ENCODE measurements around the gene PIP5K1B. TPM values are rescaled to one million over a fixed set of nuclear protein-coding genes. Genes with fewer than 3 reads are reported as not detected.

The PIP5K1B gene
- total RNA-seq, 1 experiment from 2014 or later: not detected

DNA sequence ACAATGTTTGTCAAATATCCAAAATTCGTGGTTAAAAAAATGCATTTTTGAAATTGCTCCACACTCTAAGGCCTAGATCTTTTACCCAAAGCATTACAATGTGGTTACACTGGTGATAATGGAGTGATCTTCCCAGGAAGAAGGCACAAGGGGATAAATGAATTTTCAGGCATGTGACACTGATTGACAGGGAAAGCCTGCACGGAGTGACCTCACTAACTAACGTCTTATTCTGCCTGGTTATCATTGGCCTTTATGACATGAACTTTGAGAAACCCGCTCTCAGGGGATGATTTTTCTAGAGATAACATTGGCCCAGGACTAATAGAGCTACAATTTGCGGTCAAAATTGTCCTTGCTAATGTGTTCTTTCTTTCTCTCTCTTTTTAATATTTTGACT is 171.2 kb downstream of the PIP5K1B start:
- Histone ChIP-seq H2AFZ (ENCODE audit: low read length) (no peak overlapping the region), H3K27ac (ENCODE audit: low read length) (no peak overlapping the region), H3K4me3 (ENCODE audit: low read length) (no peak overlapping the region), H3K27me3 (ENCODE audit: low read length) (no peaks in the 10 kb centered on the region), H3K36me3 (ENCODE audit: insufficient read depth, low read length) (no peaks in the 10 kb centered on the region), H3K9me3 (ENCODE audit: low read length) (no peaks in the 10 kb centered on the region), H3K9me2 (replicated peaks; ENCODE audit: insufficient read depth, low read length) (no peaks in the 10 kb centered on the region), H3K4me2 (ENCODE audit: low read depth, low read length, poor library complexity, severe bottlenecking) (no peak overlapping the region), H4K20me1 (ENCODE audit: insufficient read depth, low read depth, low read length) (no peaks in the 10 kb centered on the region), H3K9ac (ENCODE audit: low read length) (no peak overlapping the region), H3K4me1 (ENCODE audit: low read length) (no peaks in the 10 kb centered on the region), H3K79me2 (ENCODE audit: low read length) (no peaks in the 10 kb centered on the region)
- DNase-seq: no peak

DNA sequence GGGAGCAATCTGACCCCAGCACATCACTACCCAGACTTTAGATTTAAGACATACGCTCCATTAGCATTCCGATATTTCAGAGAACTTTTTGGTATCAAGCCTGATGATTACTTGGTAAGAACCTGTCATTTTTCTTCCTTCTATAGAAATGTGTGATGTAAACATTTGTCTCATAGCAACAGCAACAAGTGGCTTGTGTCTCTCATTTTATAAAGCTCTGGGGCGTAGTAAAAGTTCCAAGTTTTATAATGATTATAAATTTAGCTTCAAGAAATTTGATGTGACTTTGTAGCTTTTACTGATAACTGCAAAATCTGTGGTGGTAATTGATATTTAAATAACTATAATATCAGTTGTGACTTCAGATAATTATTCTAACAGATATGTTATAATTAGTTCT is 171.6 kb downstream of the PIP5K1B start:
- H3K4me1 ChIP-seq (ENCODE audit: low read length): no peaks in the 10 kb centered on the region
- no peak overlapping the region for H3K4me3 ChIP-seq (ENCODE audit: low read length)
- H3K79me2 ChIP-seq (ENCODE audit: low read length): no peaks in the 10 kb centered on the region
- no peak overlapping the region for H2AFZ ChIP-seq (ENCODE audit: low read length)
- H3K36me3 ChIP-seq (ENCODE audit: insufficient read depth, low read length): no peaks in the 10 kb centered on the region
- DNase-seq: no peak
- no peaks in the 10 kb centered on the region for H3K27me3 ChIP-seq (ENCODE audit: low read length)
- no peaks in the 10 kb centered on the region for H4K20me1 ChIP-seq (ENCODE audit: insufficient read depth, low read depth, low read length)
- H3K9me2 ChIP-seq (replicated peaks; ENCODE audit: insufficient read depth, low read length): no peaks in the 10 kb centered on the region
- no peak overlapping the region for H3K27ac ChIP-seq (ENCODE audit: low read length)
- H3K4me2 ChIP-seq (ENCODE audit: low read depth, low read length, poor library complexity, severe bottlenecking): no peak overlapping the region
- no peak overlapping the region for H3K9ac ChIP-seq (ENCODE audit: low read length)
- H3K9me3 ChIP-seq (ENCODE audit: low read length): no peaks in the 10 kb centered on the region

DNA sequence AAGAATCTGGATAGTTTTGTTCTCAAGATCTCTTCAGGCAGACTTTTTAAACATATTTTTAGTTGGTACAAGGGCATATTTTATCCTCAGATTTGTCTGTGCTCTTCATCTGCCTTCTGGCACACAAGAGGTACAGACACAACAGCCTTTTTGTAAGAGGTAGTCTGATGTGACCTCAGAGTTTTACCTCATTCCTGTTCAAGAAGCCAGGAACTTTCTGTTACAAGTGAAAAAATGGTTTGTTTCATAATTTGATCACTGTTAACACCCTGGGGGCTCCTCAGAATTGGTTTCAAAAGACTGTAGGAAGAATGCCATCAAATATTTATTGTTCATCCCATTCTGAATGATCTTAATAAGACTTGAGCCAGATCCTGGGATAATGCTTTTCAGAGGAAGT is 172.2 kb downstream of the PIP5K1B start:
- no peak for DNase-seq
- no peaks in the 10 kb centered on the region for H3K4me1 ChIP-seq (ENCODE audit: low read length)
- no peak overlapping the region for H3K9ac ChIP-seq (ENCODE audit: low read length)
- no peak overlapping the region for H3K4me3 ChIP-seq (ENCODE audit: low read length)
- no peaks in the 10 kb centered on the region for H3K27me3 ChIP-seq (ENCODE audit: low read length)
- H3K36me3 ChIP-seq (ENCODE audit: insufficient read depth, low read length): no peaks in the 10 kb centered on the region
- H3K9me2 ChIP-seq (replicated peaks; ENCODE audit: insufficient read depth, low read length): no peaks in the 10 kb centered on the region
- no peak overlapping the region for H3K27ac ChIP-seq (ENCODE audit: low read length)
- H3K79me2 ChIP-seq (ENCODE audit: low read length): no peaks in the 10 kb centered on the region
- H2AFZ ChIP-seq (ENCODE audit: low read length): no peak overlapping the region
- H3K4me2 ChIP-seq (ENCODE audit: low read depth, low read length, poor library complexity, severe bottlenecking): no peak overlapping the region
- H4K20me1 ChIP-seq (ENCODE audit: insufficient read depth, low read depth, low read length): no peaks in the 10 kb centered on the region
- H3K9me3 ChIP-seq (ENCODE audit: low read length): no peaks in the 10 kb centered on the region

DNA sequence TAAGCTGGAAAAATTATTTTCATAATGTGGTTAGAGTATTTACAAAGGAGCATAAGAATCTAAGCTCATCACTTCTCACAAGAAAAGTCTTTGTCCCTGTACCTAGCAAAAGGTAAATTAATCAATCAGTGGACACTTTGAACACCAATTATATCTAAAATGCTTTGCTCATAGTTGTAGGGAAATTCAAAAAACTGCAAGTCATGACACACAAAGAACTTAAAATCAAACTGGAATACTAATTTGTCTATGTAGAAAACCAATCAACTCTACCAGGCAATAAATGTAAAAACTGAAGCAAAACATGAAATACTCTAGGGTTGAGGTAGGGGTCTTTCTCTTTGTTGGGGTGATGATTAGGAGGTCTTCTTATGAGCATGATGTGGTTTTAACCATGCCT is 173.4 kb downstream of the PIP5K1B start:
- Histone ChIP-seq H3K4me3 (ENCODE audit: low read length) (no peak overlapping the region), H2AFZ (ENCODE audit: low read length) (no peak overlapping the region), H3K79me2 (ENCODE audit: low read length) (no peaks in the 10 kb centered on the region), H3K9ac (ENCODE audit: low read length) (no peak overlapping the region), H3K9me2 (replicated peaks; ENCODE audit: insufficient read depth, low read length) (no peaks in the 10 kb centered on the region), H3K27me3 (ENCODE audit: low read length) (no peaks in the 10 kb centered on the region), H3K36me3 (ENCODE audit: insufficient read depth, low read length) (no peaks in the 10 kb centered on the region), H3K9me3 (ENCODE audit: low read length) (no peaks in the 10 kb centered on the region), H4K20me1 (ENCODE audit: insufficient read depth, low read depth, low read length) (no peaks in the 10 kb centered on the region), H3K4me1 (ENCODE audit: low read length) (no peaks in the 10 kb centered on the region), H3K4me2 (ENCODE audit: low read depth, low read length, poor library complexity, severe bottlenecking) (no peak overlapping the region), H3K27ac (ENCODE audit: low read length) (no peak overlapping the region)
- no peak for DNase-seq

DNA sequence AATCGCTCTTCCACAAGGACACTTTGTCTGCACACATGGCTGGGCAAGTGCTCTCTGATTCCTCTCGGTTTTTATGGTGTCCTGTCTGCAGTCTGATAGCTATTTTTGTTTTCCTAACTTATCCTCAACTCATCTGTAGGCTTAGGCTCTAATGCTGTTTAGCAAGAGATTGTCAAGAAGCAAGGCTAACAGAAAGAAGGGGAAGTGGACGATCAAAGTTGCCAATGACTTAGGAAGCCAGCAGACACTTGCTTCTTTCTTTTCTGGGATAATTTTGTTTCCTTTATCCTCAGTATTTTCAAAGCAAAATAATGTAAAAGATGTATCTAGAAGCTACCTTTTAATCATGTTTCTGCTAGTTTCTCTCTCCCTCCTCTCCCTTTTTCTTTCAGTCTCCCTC is 178.2 kb downstream of the PIP5K1B start:
- no peaks in the 10 kb centered on the region for H3K4me1 ChIP-seq (ENCODE audit: low read length)
- H3K4me3 ChIP-seq (ENCODE audit: low read length): no peak overlapping the region
- H3K9ac ChIP-seq (ENCODE audit: low read length): no peak overlapping the region
- H2AFZ ChIP-seq (ENCODE audit: low read length): no peak overlapping the region
- DNase-seq: no peak
- H3K9me2 ChIP-seq (replicated peaks; ENCODE audit: insufficient read depth, low read length): no peaks in the 10 kb centered on the region
- H3K9me3 ChIP-seq (ENCODE audit: low read length): no peaks in the 10 kb centered on the region
- no peaks in the 10 kb centered on the region for H3K27me3 ChIP-seq (ENCODE audit: low read length)
- H3K4me2 ChIP-seq (ENCODE audit: low read depth, low read length, poor library complexity, severe bottlenecking): no peak overlapping the region
- no peaks in the 10 kb centered on the region for H4K20me1 ChIP-seq (ENCODE audit: insufficient read depth, low read depth, low read length)
- no peaks in the 10 kb centered on the region for H3K36me3 ChIP-seq (ENCODE audit: insufficient read depth, low read length)
- H3K27ac ChIP-seq (ENCODE audit: low read length): no peak overlapping the region
- no peaks in the 10 kb centered on the region for H3K79me2 ChIP-seq (ENCODE audit: low read length)

DNA sequence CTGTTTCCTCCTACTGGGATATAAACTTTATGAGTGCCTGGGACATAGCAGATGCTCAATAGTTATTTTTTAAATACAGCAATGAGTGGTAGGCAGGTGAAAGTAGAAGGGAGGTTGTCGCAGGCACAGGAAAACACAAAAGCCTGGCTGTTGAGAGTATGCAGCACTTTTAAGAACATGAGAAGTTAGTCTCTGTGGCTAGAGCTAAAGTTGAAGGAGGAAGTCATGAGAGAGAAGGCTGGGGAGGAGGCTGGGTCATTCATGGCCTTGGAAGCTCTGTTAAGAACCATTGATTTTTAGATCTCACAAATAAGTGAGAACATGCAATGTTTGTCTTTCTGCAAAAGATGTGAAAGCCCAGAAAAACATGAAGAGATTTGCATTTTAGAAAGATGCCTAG is 182.2 kb downstream of the PIP5K1B start:
- Histone ChIP-seq H3K36me3 (ENCODE audit: insufficient read depth, low read length) (no peaks in the 10 kb centered on the region), H2AFZ (ENCODE audit: low read length) (no peak overlapping the region), H3K4me3 (ENCODE audit: low read length) (no peak overlapping the region), H3K79me2 (ENCODE audit: low read length) (no peaks in the 10 kb centered on the region), H3K9me3 (ENCODE audit: low read length) (no peaks in the 10 kb centered on the region), H3K4me2 (ENCODE audit: low read depth, low read length, poor library complexity, severe bottlenecking) (no peak overlapping the region), H3K9me2 (replicated peaks; ENCODE audit: insufficient read depth, low read length) (no peaks in the 10 kb centered on the region), H3K4me1 (ENCODE audit: low read length) (no peaks in the 10 kb centered on the region), H3K27ac (ENCODE audit: low read length) (no peak overlapping the region), H3K27me3 (ENCODE audit: low read length) (no peaks in the 10 kb centered on the region), H3K9ac (ENCODE audit: low read length) (no peak overlapping the region), H4K20me1 (ENCODE audit: insufficient read depth, low read depth, low read length) (no peaks in the 10 kb centered on the region)
- no peak for DNase-seq

DNA sequence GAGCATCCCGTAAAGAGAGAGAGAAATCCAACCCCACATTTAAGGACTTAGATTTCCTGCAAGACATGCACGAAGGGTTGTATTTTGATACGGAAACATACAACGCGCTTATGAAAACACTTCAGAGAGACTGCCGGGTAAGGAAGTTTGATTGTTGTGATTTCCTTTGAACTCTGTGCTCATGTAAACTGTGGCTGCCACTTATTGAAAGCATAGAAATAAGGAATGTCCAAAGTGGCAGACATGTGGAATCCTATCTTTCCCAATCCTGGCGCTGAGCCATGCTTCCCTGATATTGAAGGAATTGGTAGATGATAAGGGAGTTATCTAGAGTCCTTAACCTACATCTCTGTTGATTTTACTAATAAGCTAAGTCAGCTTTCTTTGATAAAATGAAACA is 189.5 kb downstream of the PIP5K1B start:
- Histone ChIP-seq H3K9me2 (replicated peaks; ENCODE audit: insufficient read depth, low read length) (no peaks in the 10 kb centered on the region), H3K27ac (ENCODE audit: low read length) (no peak overlapping the region), H3K9ac (ENCODE audit: low read length) (no peak overlapping the region), H2AFZ (ENCODE audit: low read length) (no peak overlapping the region), H4K20me1 (ENCODE audit: insufficient read depth, low read depth, low read length) (no peaks in the 10 kb centered on the region), H3K4me1 (ENCODE audit: low read length) (no peaks in the 10 kb centered on the region), H3K36me3 (ENCODE audit: insufficient read depth, low read length) (no peaks in the 10 kb centered on the region), H3K9me3 (ENCODE audit: low read length) (no peaks in the 10 kb centered on the region), H3K4me2 (ENCODE audit: low read depth, low read length, poor library complexity, severe bottlenecking) (no peak overlapping the region), H3K27me3 (ENCODE audit: low read length) (no peaks in the 10 kb centered on the region), H3K4me3 (ENCODE audit: low read length) (no peak overlapping the region), H3K79me2 (ENCODE audit: low read length) (no peaks in the 10 kb centered on the region)
- DNase-seq: no peak

DNA sequence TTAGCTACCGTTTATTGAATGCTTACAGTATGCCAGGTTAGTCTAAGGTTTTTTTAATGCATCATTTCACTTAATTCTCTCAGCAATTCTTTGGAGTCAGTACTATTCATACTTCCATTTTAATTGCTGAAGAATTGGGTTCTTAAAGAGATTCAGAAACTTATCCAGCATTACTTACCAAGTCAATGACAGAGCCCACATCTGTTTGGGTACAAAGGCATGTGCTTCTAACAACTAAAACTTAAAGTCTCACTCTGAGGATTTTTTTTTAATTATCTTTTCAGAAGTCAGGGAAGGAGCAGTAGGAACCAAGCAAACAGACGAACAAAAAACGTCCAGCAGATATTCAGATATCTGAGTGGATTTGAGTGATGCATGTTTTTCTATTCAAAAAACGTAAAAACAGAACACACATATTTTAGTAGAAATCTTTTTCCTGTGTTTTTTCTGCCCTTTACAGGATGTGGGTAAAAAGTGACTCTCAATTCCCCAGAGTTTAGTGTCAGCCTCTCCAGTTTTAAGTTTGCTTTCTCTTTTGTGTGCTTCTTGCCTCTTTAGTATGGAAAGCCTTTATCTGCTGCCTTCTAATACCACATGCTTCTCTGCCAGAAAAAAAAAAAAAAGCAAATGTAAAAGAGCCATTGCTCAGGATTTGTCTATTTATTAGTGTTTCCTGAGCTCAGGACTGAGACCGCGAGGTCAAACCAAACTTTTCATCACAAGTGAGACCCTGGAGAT is 190.9 kb downstream of the PIP5K1B start:
- Histone ChIP-seq H3K9me3 (ENCODE audit: low read length) (no peaks in the 10 kb centered on the region), H3K36me3 (ENCODE audit: insufficient read depth, low read length) (no peaks in the 10 kb centered on the region), H3K27ac (ENCODE audit: low read length) (no peak overlapping the region), H3K4me1 (ENCODE audit: low read length) (no peaks in the 10 kb centered on the region), H3K27me3 (ENCODE audit: low read length) (no peaks in the 10 kb centered on the region), H3K9me2 (replicated peaks; ENCODE audit: insufficient read depth, low read length) (no peaks in the 10 kb centered on the region), H2AFZ (ENCODE audit: low read length) (no peak overlapping the region), H3K9ac (ENCODE audit: low read length) (no peak overlapping the region), H3K79me2 (ENCODE audit: low read length) (no peaks in the 10 kb centered on the region), H4K20me1 (ENCODE audit: insufficient read depth, low read depth, low read length) (no peaks in the 10 kb centered on the region), H3K4me3 (ENCODE audit: low read length) (no peak overlapping the region), H3K4me2 (ENCODE audit: low read depth, low read length, poor library complexity, severe bottlenecking) (no peak overlapping the region)
- no peak for DNase-seq
